HCT116 (cell line): Measurements from ENCODE around the gene MUC13.
A peak's percentile ranks its signal among the peaks of the same experiment; 100 is the strongest.

Experiments used
- JUND ChIP-seq: IDR thresholded peaks from 2 replicates; pipeline ENCODE4 v1.6.1; 2012
- MAX ChIP-seq: IDR thresholded peaks from 2 replicates; pipeline ENCODE4 v1.6.1; 2012
- SP1 ChIP-seq: IDR thresholded peaks from 2 replicates; pipeline ENCODE4 v1.6.1; 2012; ENCODE audit warnings: low read depth
- TF ChIP-seq, protein P1 (sequence below), 3 experiments: fragments of 200-600 bp in 1 of 3; sonication (generic) in 1 of 3; IDR thresholded peaks in 2 of 3; conservative IDR thresholded peaks in 1 of 3; 2 replicates each; pipeline ENCODE4 v1.5.1; 2012 to 2017; ENCODE audit warnings: low read depth in 2 of 3, low read length in 2 of 3, antibody characterized with exemption in 1 of 3, borderline replicate concordance in 1 of 3, control low read depth in 1 of 3, mild to moderate bottlenecking in 1 of 3, mixed read lengths in 1 of 3, mixed run types in 1 of 3, moderate library complexity in 1 of 3; ENCODE audit not compliant: insufficient read depth in 1 of 3

DNA sequence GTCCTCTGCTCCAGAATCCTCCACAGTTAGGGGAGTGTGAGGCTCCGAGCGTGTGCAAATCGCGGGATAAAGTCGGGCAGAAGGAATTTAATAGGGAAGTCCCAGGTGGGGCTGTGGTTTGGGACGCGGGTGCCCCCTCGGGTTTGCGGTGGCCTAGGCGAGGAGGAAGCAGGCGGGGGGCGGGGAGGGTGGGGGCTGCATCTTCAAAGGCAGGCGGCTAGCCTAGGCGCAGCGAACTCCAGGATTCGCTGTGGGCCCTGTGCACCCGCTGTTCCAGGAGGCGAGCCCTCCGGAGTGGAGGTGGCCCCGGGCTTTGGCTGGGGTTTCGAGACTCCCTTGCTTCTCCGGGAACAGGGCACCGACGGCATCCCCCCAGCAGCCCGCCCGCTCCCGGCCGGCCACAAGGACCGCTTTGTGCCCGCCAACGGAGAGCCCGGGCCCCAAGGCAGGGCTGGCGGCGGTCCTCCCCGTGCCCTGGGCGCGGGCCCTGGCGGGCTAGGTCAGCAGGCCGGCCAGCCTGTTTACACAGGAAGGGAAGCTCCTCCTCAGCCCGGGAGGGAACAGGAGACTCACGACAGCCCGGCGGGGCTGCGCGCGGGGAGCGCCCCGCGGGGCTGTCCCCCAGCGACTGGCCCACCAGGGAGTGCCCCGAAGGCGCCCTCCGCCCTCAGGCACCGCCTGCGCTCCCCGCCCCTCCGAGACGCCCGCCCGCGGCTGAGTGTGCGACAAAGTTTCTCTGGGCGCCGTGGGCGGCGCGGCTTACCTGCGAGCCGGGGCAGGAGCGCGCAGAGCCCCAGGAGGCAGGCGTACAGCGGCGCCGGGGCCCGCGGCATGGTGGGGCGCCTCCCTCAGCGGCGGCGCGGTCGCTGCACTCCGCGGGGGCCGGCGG, 48.1 kb downstream of the MUC13 start:
- TF ChIP-seq MAX, result peak; percentile 9
- TF ChIP-seq, protein P1, sequence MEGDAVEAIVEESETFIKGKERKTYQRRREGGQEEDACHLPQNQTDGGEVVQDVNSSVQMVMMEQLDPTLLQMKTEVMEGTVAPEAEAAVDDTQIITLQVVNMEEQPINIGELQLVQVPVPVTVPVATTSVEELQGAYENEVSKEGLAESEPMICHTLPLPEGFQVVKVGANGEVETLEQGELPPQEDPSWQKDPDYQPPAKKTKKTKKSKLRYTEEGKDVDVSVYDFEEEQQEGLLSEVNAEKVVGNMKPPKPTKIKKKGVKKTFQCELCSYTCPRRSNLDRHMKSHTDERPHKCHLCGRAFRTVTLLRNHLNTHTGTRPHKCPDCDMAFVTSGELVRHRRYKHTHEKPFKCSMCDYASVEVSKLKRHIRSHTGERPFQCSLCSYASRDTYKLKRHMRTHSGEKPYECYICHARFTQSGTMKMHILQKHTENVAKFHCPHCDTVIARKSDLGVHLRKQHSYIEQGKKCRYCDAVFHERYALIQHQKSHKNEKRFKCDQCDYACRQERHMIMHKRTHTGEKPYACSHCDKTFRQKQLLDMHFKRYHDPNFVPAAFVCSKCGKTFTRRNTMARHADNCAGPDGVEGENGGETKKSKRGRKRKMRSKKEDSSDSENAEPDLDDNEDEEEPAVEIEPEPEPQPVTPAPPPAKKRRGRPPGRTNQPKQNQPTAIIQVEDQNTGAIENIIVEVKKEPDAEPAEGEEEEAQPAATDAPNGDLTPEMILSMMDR (IDR thresholded peaks at IDR 0.05 in 2 of 3, conservative IDR thresholded peaks at IDR 0.05 in 1 of 3; ENCODE audit: borderline replicate concordance in 1 of 3, insufficient read depth in 1 of 3, low read depth in 2 of 3, low read length in 2 of 3), result no peak
- TF ChIP-seq JUND, result no peak
- TF ChIP-seq SP1, result no peak
